KMS-11 (cell line): ENCODE data around the gene PPARG.

Experiments used
- H2AFZ ChIP-seq: fragments of 200-600 bp; sonication (generic); 2 replicates; pipeline ENCODE4 v1.6.1; 2016; ENCODE audit warnings: antibody characterized with exemption, mixed run types, low read depth
- H3K27ac ChIP-seq: fragments of 200-600 bp; sonication (generic); 2 replicates; pipeline ENCODE4 v1.6.1; 2016; ENCODE audit warnings: mild to moderate bottlenecking, mixed run types
- H3K27me3 ChIP-seq: fragments of 200-600 bp; sonication (generic); 2 replicates; pipeline ENCODE4 v1.6.1; 2017; ENCODE audit warnings: mild to moderate bottlenecking, low read depth, mixed run types, moderate library complexity; ENCODE audit not compliant: insufficient read depth
- H3K36me3 ChIP-seq: fragments of 200-600 bp; sonication (generic); 2 replicates; pipeline ENCODE4 v1.6.1; 2017; ENCODE audit warnings: mild to moderate bottlenecking, mixed run types; ENCODE audit not compliant: insufficient read depth
- H3K4me1 ChIP-seq: fragments of 200-600 bp; sonication (generic); 2 replicates; pipeline ENCODE4 v1.6.1; 2016; ENCODE audit warnings: mild to moderate bottlenecking, low read depth, mixed run types; ENCODE audit not compliant: poor library complexity, severe bottlenecking
- H3K4me2 ChIP-seq: fragments of 200-600 bp; sonication (generic); 2 replicates; pipeline ENCODE4 v1.7.0; 2016; ENCODE audit warnings: mild to moderate bottlenecking, mixed run types
- H3K4me3 ChIP-seq: fragments of 200-600 bp; sonication (generic); IDR thresholded peaks from 2 replicates; pipeline ENCODE4 v1.6.1; 2017; ENCODE audit warnings: low read depth, low read length, mixed read lengths; ENCODE audit not compliant: insufficient read depth
- H3K79me2 ChIP-seq: fragments of 200-600 bp; sonication (generic); 2 replicates; pipeline ENCODE4 v1.6.1; 2016; ENCODE audit warnings: low read depth, mixed run types; ENCODE audit not compliant: insufficient read depth
- H3K9ac ChIP-seq: fragments of 200-600 bp; sonication (generic); 2 replicates; pipeline ENCODE4 v1.6.1; 2016; ENCODE audit warnings: mild to moderate bottlenecking, mixed run types
- H4K20me1 ChIP-seq: fragments of 200-600 bp; sonication (generic); 2 replicates; pipeline ENCODE4 v1.6.1; 2016; ENCODE audit warnings: mild to moderate bottlenecking, mixed run types; ENCODE audit not compliant: insufficient read depth
- TF ChIP-seq, protein P1 (sequence below): fragments of 200-600 bp; sonication (generic); conservative IDR thresholded peaks from 2 replicates; pipeline ENCODE4 v1.6.1; 2017; ENCODE audit warnings: low read depth, mild to moderate bottlenecking, antibody characterized with exemption, low read length, moderate library complexity, mixed read lengths

The PPARG gene

DNA sequence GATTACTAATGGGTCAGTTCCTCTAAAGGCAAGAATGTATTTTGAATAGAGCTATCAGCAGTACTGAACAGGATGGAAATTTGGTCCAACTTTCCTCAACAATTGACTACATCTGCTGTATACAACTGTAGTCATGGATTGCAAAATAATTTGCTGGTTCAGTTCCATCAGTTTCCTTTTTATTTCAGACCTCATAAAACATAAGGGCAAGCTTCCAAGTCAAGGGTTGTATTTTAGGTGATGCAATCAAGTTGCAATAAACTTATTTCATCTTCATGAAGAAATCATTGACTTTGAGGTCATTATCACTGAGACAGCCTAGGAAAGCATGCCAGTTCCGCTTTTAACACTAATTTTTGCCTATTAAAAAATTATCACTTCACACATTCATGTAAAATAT lies 105.0 kb downstream of the PPARG start:
- Histone ChIP-seq H3K4me3 (no peak overlapping the region), H3K9ac (no peak overlapping the region), H4K20me1 (no peaks in the 10 kb centered on the region), H2AFZ (no peak overlapping the region), H3K27me3 (no peaks in the 10 kb centered on the region), H3K79me2 (no peaks in the 10 kb centered on the region), H3K27ac (no peak overlapping the region), H3K4me1 (peaks cover 9% of the 10 kb centered on the region), H3K4me2 (no peak overlapping the region), H3K36me3 (no peaks in the 10 kb centered on the region)
- TF ChIP-seq, protein P1, sequence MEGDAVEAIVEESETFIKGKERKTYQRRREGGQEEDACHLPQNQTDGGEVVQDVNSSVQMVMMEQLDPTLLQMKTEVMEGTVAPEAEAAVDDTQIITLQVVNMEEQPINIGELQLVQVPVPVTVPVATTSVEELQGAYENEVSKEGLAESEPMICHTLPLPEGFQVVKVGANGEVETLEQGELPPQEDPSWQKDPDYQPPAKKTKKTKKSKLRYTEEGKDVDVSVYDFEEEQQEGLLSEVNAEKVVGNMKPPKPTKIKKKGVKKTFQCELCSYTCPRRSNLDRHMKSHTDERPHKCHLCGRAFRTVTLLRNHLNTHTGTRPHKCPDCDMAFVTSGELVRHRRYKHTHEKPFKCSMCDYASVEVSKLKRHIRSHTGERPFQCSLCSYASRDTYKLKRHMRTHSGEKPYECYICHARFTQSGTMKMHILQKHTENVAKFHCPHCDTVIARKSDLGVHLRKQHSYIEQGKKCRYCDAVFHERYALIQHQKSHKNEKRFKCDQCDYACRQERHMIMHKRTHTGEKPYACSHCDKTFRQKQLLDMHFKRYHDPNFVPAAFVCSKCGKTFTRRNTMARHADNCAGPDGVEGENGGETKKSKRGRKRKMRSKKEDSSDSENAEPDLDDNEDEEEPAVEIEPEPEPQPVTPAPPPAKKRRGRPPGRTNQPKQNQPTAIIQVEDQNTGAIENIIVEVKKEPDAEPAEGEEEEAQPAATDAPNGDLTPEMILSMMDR, result no peak

DNA sequence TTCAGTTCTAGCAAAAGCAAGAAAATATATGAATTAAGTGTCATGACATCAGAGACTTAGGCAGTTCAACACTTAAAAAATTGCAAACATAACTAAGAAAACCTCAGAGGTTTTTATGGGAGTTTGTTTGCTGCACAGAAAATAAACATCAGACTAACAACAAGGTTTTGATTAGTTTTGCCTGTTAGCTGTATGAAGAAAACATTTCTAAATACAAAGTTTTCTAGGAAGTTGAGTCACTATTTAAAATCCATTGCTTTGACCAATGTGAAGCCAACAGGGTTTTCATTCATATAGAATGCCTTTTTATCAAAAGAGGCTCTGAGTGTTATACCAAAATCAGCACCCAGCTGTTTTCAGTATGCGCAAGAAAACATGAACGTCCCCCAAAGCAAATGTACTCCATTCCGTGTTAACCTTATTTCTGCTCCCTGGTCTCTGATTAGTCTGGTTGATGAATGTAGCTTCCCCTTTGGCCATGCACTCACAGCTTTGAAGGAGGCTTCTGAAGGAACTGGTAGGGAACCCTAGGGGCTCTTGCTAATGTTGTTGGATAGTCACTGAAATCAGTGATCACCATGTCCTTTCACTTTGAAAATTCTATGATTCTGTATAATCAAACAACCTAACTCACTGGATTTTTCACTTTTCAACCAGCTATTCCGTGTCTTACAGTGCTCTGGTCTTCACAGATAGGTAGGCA lies 105.8 kb downstream of the PPARG start:
- peaks cover 9% of the 10 kb centered on the region for H3K4me1 ChIP-seq
- no peak overlapping the region for H2AFZ ChIP-seq
- H3K27ac ChIP-seq, result no peak overlapping the region
- H3K4me3 ChIP-seq, result no peak overlapping the region
- no peaks in the 10 kb centered on the region for H4K20me1 ChIP-seq
- TF ChIP-seq, protein P1, result no peak
- H3K79me2 ChIP-seq, result no peaks in the 10 kb centered on the region
- no peak overlapping the region for H3K9ac ChIP-seq
- peak overlapping the region; percentile 43; the same call in 1 of the 2 replicates for H3K4me2 ChIP-seq
- H3K27me3 ChIP-seq, result no peaks in the 10 kb centered on the region
- no peaks in the 10 kb centered on the region for H3K36me3 ChIP-seq

DNA sequence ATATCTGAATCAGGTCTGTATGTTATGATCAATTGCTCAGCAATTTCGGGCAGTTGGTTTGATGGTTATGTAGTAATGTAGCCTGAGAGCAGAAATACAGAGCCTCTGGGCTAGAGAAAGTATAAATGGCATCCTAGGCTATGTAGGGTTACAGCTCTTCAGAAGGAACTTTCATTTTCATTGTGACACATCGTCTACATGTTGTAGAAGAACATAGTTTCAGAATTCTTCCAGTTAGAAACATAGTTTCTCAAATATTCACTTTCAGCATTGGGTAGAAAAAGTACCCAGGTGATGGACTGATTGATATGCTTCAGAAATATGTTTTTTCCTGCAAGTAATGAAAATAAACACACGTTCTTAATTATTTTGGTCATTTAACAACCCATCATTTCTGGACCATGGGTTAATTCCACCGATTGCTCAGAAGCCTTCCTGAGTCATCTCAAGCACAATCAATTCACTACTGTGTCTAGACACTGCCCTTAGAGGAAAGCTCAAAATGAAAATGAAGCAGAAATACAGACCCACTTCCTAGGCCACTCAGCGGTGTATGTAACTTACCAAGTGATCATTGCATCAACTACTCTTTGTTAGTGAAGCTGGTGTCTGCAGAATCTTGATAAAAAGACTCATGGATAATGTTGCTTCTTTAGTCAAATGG lies 106.6 kb downstream of the PPARG start:
- no peak overlapping the region for H2AFZ ChIP-seq
- no peaks in the 10 kb centered on the region for H4K20me1 ChIP-seq
- H3K79me2 ChIP-seq, result no peaks in the 10 kb centered on the region
- peaks cover 9% of the 10 kb centered on the region for H3K4me1 ChIP-seq
- H3K27ac ChIP-seq, result no peak overlapping the region
- H3K4me2 ChIP-seq, result peak overlapping the region; percentile 43
- TF ChIP-seq, protein P1, result no peak
- no peak overlapping the region for H3K4me3 ChIP-seq
- H3K36me3 ChIP-seq, result no peaks in the 10 kb centered on the region
- no peaks in the 10 kb centered on the region for H3K27me3 ChIP-seq
- H3K9ac ChIP-seq, result no peak overlapping the region

DNA sequence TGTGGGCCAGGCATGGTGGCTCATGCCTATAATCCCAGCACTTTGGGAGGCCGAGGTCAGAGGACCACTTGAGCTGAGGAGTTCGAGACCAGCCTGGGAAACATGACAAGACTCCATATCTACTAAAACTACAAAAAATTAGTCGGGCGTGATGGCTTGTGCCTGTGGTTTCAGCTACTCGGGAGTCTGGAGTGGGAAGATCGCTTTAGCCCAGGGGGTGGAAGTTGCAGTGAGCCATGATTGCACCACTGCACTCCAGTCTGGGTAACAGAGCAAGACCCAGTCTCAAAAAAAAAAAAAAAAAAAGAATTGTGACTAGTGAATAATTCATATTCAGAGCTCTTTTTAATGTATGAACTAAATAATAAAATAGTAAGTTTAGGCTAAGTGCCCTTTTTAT lies 107.6 kb downstream of the PPARG start:
- Histone ChIP-seq H4K20me1 (no peaks in the 10 kb centered on the region), H3K79me2 (no peaks in the 10 kb centered on the region), H2AFZ (no peak overlapping the region), H3K27ac (no peak overlapping the region), H3K4me3 (no peak overlapping the region), H3K4me2 (no peak overlapping the region), H3K4me1 (peaks cover 9% of the 10 kb centered on the region), H3K36me3 (no peaks in the 10 kb centered on the region), H3K27me3 (no peaks in the 10 kb centered on the region), H3K9ac (no peak overlapping the region)
- TF ChIP-seq, protein P1, result no peak
